Endothelial cell of umbilical vein (primary cell): ENCODE data around the gene RPL38. TPM values are rescaled to one million over a fixed set of nuclear protein-coding genes. Genes with fewer than 3 reads are reported as not detected.

ENCODE experiments used
- BruUV-seq: library from RNA; stranded (reverse); fragments of 400-500 nt; replicated peaks from 2 replicates; lab custom pipeline; 2021; lab: Mats Ljungman, UMichigan
- CTCF ChIA-PET: fragments of 300-600, 350-600 bp; sonication (Branson Sonifier 250); formaldehyde crosslinking; loops from one replicate; lab custom pipeline; 2021; ENCODE audit warnings: antibody characterized with exemption, inconsistent platforms; lab: Charles Lee
- POLR2A ChIA-PET: fragments of 300-600, 350-600 bp; sonication (Branson Sonifier 250); formaldehyde crosslinking; loops from one replicate; lab custom pipeline; 2021; ENCODE audit warnings: antibody characterized with exemption, inconsistent platforms; lab: Charles Lee
- DNase-seq: peaks from one replicate; pipeline ENCODE4 v3.0.0-alpha.2; 2011; ENCODE audit warnings: low read depth, low spot score
- FAIRE-seq: peaks from 2 replicates; lab custom pipeline; 2011; peaks lifted over from hg19 to GRCh38; lab: Jason Lieb, UNC
- H2AFZ ChIP-seq: 2 replicates; pipeline ENCODE4 v1.6.0; 2012; ENCODE audit warnings: low read depth, low read length, control low read depth, inconsistent platforms
- H3K27ac ChIP-seq: 2 replicates; pipeline ENCODE4 v1.5.1; 2011; ENCODE audit warnings: low read depth, mild to moderate bottlenecking, control low read depth, low read length, moderate library complexity; ENCODE audit not compliant: insufficient read depth
- H3K27me3 ChIP-seq, 2 experiments: 2 replicates each; pipeline versions ENCODE4 v1.6.0 to v1.6.1; 2011; ENCODE audit warnings: low read length in 2 of 2, mixed read lengths in 1 of 2; ENCODE audit not compliant: control insufficient read depth in 2 of 2, insufficient read depth in 2 of 2
- H3K36me3 ChIP-seq, 2 experiments: 2 replicates in 1 of 2; 3 replicates in 1 of 2; pipeline ENCODE4 v1.5.1; 2011; ENCODE audit warnings: low read length in 2 of 2, mild to moderate bottlenecking in 1 of 2, moderate library complexity in 1 of 2; ENCODE audit not compliant: control insufficient read depth in 2 of 2, insufficient read depth in 2 of 2; ENCODE audit errors: extremely low read depth in 1 of 2
- H3K4me1 ChIP-seq: 3 replicates; pipeline ENCODE4 v1.5.1; 2011; ENCODE audit warnings: mild to moderate bottlenecking, low read length; ENCODE audit not compliant: control insufficient read depth, insufficient read depth; ENCODE audit errors: extremely low read depth
- H3K4me2 ChIP-seq: 2 replicates; pipeline ENCODE4 v1.6.1; 2011; ENCODE audit warnings: low read length, control low read depth, mixed read lengths; ENCODE audit not compliant: insufficient read depth
- H3K4me3 ChIP-seq, 3 experiments: fragments of 200-600 bp in 1 of 3; sonication (generic), shearing (Covaris generic) in 1 of 3; replicated peaks in 1 of 3; 2 replicates each; pipeline ENCODE4 v1.5.1; 2011 to 2016; ENCODE audit warnings: control low read depth in 3 of 3, low read length in 3 of 3, mild to moderate bottlenecking in 2 of 3, inconsistent platforms in 1 of 3, low read depth in 1 of 3, moderate library complexity in 1 of 3; ENCODE audit not compliant: insufficient read depth in 1 of 3
- H3K79me2 ChIP-seq: 2 replicates; pipeline ENCODE4 v1.6.0; 2012; ENCODE audit warnings: low read length, inconsistent platforms; ENCODE audit not compliant: control insufficient read depth, insufficient read depth
- H3K9ac ChIP-seq: replicated peaks from 2 replicates; pipeline ENCODE3; 2011; ENCODE audit warnings: low read length, control low read depth; ENCODE audit not compliant: insufficient read depth; ENCODE audit errors: extremely low read depth
- H3K9me1 ChIP-seq: replicated peaks from 3 replicates; pipeline ENCODE4 v1.6.0; 2011; ENCODE audit warnings: mild to moderate bottlenecking, low read length; ENCODE audit not compliant: control insufficient read depth, insufficient read depth; ENCODE audit errors: extremely low read depth
- H3K9me3 ChIP-seq: replicated peaks from 2 replicates; pipeline ENCODE4 v1.5.1; 2012; ENCODE audit warnings: low read length, inconsistent platforms; ENCODE audit not compliant: control insufficient read depth, insufficient read depth
- H4K20me1 ChIP-seq: replicated peaks from 2 replicates; pipeline ENCODE3; 2011; ENCODE audit warnings: mild to moderate bottlenecking, low read length; ENCODE audit not compliant: control insufficient read depth, insufficient read depth; ENCODE audit errors: extremely low read depth
- MYC ChIP-seq: IDR thresholded peaks from one replicate; pipeline ENCODE4 v1.6.1; 2011; ENCODE audit warnings: mild to moderate bottlenecking, low read depth, low read length
- POLR2AphosphoS5 ChIP-seq: IDR thresholded peaks from 2 replicates; pipeline ENCODE4 v1.6.1; 2012; ENCODE audit warnings: low read depth, mild to moderate bottlenecking, control low read depth, low read length, moderate library complexity; ENCODE audit not compliant: insufficient read depth
- dilution Hi-C: fragments of 300-500 bp; cut with MboI; formaldehyde crosslinking; loops from one replicate; pipeline ENCODE4 v1.15.0; 2019; ENCODE audit warnings: low sequenced_read_pairs; ENCODE audit not compliant: extremely low pct_ligation_motif_present
- intact Hi-C: fragments of 100-400 bp; cut with micrococcal nuclease; formaldehyde crosslinking; loops from one replicate; pipeline ENCODE4 v1.10.0; 2022
- polyA plus RNA-seq, 4 experiments: library from polyadenylated mRNA; depleted of rRNA in 3 of 4; stranded (reverse) in 3 of 4; unstranded in 1 of 4; fragments of >200 nt; gene quantifications; 2 replicates each; pipeline versions ENCODE4 v1.2.1 to v1.2.3, GENCODE V29; 2011 to 2012; ENCODE audit warnings: missing spikeins in 1 of 4
- total RNA-seq: library from RNA; stranded (reverse); gene quantifications from 2 replicates; pipeline ENCODE4 v1.2.3, GENCODE V29; 2021
- TF ChIP-seq, protein P1 (sequence below), 2 donors: IDR thresholded peaks; 1 replicate in 1 of 2; 2 replicates in 1 of 2; pipeline ENCODE4 v1.5.1; 2011; ENCODE audit warnings: low read length in 2 of 2, mild to moderate bottlenecking in 2 of 2, moderate library complexity in 2 of 2, control low read depth in 1 of 2, inconsistent platforms in 1 of 2, low read depth in 1 of 2; ENCODE audit not compliant: insufficient read depth in 1 of 2; ENCODE audit errors: extremely low read depth in 1 of 2

The RPL38 gene
- total and polyA plus RNA-seq, 2 donors (not counting 3 experiments of a cell fraction or from before 2014, with no cell fraction given): 256 to 1,006 TPM

DNA sequence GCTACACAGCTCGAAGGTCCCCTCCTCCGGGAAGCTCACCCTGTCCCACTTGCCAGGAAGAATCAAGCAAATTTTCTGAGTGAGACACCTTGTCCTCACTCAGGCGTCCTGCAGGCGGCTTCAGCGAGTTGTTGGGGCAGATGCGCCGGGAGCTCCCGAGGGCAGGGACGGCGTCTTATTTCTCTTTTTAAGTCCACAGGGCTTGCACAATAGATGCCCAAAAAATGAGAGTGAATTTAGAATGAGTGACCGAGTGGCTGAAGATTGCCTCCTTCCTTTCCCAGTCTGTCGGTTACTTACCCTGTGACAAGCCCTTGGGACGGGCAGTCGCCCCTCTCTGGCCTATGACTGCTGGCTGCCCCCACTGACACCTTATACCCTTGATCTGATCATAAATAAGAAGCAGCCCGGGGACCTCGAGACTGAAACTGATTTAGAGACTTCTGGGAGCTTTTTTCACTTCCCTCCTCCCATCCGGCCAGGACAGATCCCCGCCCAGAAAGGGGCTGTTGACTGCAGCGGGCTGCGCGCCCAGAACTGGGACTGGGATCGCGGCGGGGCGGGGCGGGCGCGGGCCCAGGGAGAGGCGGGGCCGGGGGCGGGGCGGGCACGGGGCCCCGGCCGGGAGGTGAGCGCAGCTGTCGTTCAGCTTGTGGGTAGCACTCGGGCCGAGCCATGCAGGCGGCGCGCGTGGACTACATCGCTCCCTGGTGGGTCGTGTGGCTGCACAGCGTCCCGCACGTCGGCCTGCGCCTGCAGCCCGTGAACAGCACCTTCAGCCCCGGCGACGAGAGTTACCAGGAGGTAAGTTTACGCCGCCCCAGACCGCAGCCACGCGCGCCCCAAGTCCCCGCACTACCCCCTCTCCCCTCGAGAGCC is 9.7 kb downstream of the RPL38 start, which contains the start of gene TTYH2:
Gene TTYH2 (plus strand): TSS at position 659 of the 879 bp plus-strand sequence. CDS start 17 bp downstream, at position 676.
- Histone ChIP-seq H3K9me3 (no peaks in the 10 kb centered on the region), H2AFZ (peak within 1 kb of the TSS; percentile 73), H3K27ac (no peak within 1 kb of the TSS), H3K36me3 (peaks cover 16 to 19% of the 10 kb centered on the region in 2 experiments), H3K9ac (peak within 1 kb of the TSS; percentile 53), H4K20me1 (no peaks in the 10 kb centered on the region), H3K4me3 (peak within 1 kb of the TSS; percentile 41 to 76 (median 50)), H3K4me2 (peak within 1 kb of the TSS; percentile 73), H3K27me3 (no peaks in the 10 kb centered on the region), H3K4me1 (peaks cover 17% of the 10 kb centered on the region), H3K9me1 (no peaks in the 10 kb centered on the region), H3K79me2 (peaks cover 3% of the 10 kb centered on the region)
- BruUV-seq: no TSS peak
- TF ChIP-seq POLR2AphosphoS5 (peak; percentile 40), MYC (no peak)
- TF ChIP-seq, protein P1, sequence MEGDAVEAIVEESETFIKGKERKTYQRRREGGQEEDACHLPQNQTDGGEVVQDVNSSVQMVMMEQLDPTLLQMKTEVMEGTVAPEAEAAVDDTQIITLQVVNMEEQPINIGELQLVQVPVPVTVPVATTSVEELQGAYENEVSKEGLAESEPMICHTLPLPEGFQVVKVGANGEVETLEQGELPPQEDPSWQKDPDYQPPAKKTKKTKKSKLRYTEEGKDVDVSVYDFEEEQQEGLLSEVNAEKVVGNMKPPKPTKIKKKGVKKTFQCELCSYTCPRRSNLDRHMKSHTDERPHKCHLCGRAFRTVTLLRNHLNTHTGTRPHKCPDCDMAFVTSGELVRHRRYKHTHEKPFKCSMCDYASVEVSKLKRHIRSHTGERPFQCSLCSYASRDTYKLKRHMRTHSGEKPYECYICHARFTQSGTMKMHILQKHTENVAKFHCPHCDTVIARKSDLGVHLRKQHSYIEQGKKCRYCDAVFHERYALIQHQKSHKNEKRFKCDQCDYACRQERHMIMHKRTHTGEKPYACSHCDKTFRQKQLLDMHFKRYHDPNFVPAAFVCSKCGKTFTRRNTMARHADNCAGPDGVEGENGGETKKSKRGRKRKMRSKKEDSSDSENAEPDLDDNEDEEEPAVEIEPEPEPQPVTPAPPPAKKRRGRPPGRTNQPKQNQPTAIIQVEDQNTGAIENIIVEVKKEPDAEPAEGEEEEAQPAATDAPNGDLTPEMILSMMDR (IDR thresholded peaks at IDR 0.05; ENCODE audit: extremely low read depth in 1 of 2, insufficient read depth in 1 of 2, low read depth in 1 of 2, low read length in 2 of 2): peak in 1 of 2 donors; percentile 32
- peak; percentile 84 for FAIRE-seq
- DNase-seq: peak; percentile 73
- dilution Hi-C loops (no loop called here), intact Hi-C loops (loop anchor here (1.0 to 5.0 kb wide), 4 partner anchors 10 to 241 kb away; partner anchors contain the start of genes GPR142 and RPL38)
- CTCF ChIA-PET: interaction anchor here (1.0 to 1.5 kb wide), 9 partner anchors 10 to 784 kb away, joined by 3 to 34 read pairs (median 4); partner anchors contain the start of gene RPL38
- POLR2A ChIA-PET: interaction anchor here (1.4 to 1.5 kb wide), 2 partner anchors 9 to 10 kb away, joined by 6 to 7 read pairs; partner anchors contain the start of gene RPL38
